Endothelial cell of umbilical vein (primary cell): ENCODE measurements around the gene SF3B1. TPM values are rescaled to one million over a fixed set of nuclear protein-coding genes. Genes with fewer than 3 reads are reported as not detected.
"Not testable (repeated sequence)": the region's sequence is repeated elsewhere in the genome, so short reads cannot be mapped to it uniquely, and the experiment has no call there.

ENCODE experiments used
- BruUV-seq: library from RNA; stranded (reverse); fragments of 400-500 nt; replicated peaks from 2 replicates; lab custom pipeline; 2021; lab: Mats Ljungman, UMichigan
- CTCF ChIA-PET: fragments of 300-600, 350-600 bp; sonication (Branson Sonifier 250); formaldehyde crosslinking; loops from one replicate; lab custom pipeline; 2021; ENCODE audit warnings: antibody characterized with exemption, inconsistent platforms; lab: Charles Lee
- POLR2A ChIA-PET: fragments of 300-600, 350-600 bp; sonication (Branson Sonifier 250); formaldehyde crosslinking; loops from one replicate; lab custom pipeline; 2021; ENCODE audit warnings: antibody characterized with exemption, inconsistent platforms; lab: Charles Lee
- DNase-seq: peaks from one replicate; pipeline ENCODE4 v3.0.0-alpha.2; 2011; ENCODE audit warnings: low read depth, low spot score
- FAIRE-seq: peaks from 2 replicates; lab custom pipeline; 2011; peaks lifted over from hg19 to GRCh38; lab: Jason Lieb, UNC
- H2AFZ ChIP-seq: 2 replicates; pipeline ENCODE4 v1.6.0; 2012; ENCODE audit warnings: low read depth, low read length, control low read depth, inconsistent platforms
- H3K27ac ChIP-seq: 2 replicates; pipeline ENCODE4 v1.5.1; 2011; ENCODE audit warnings: low read depth, mild to moderate bottlenecking, control low read depth, low read length, moderate library complexity; ENCODE audit not compliant: insufficient read depth
- H3K27me3 ChIP-seq, 2 experiments: 2 replicates each; pipeline versions ENCODE4 v1.6.0 to v1.6.1; 2011; ENCODE audit warnings: low read length in 2 of 2, mixed read lengths in 1 of 2; ENCODE audit not compliant: control insufficient read depth in 2 of 2, insufficient read depth in 2 of 2
- H3K36me3 ChIP-seq, 2 experiments: 2 replicates in 1 of 2; 3 replicates in 1 of 2; pipeline ENCODE4 v1.5.1; 2011; ENCODE audit warnings: low read length in 2 of 2, mild to moderate bottlenecking in 1 of 2, moderate library complexity in 1 of 2; ENCODE audit not compliant: control insufficient read depth in 2 of 2, insufficient read depth in 2 of 2; ENCODE audit errors: extremely low read depth in 1 of 2
- H3K4me1 ChIP-seq: 3 replicates; pipeline ENCODE4 v1.5.1; 2011; ENCODE audit warnings: mild to moderate bottlenecking, low read length; ENCODE audit not compliant: control insufficient read depth, insufficient read depth; ENCODE audit errors: extremely low read depth
- H3K4me2 ChIP-seq: 2 replicates; pipeline ENCODE4 v1.6.1; 2011; ENCODE audit warnings: low read length, control low read depth, mixed read lengths; ENCODE audit not compliant: insufficient read depth
- H3K4me3 ChIP-seq, 3 experiments: fragments of 200-600 bp in 1 of 3; sonication (generic), shearing (Covaris generic) in 1 of 3; replicated peaks in 1 of 3; 2 replicates each; pipeline ENCODE4 v1.5.1; 2011 to 2016; ENCODE audit warnings: control low read depth in 3 of 3, low read length in 3 of 3, mild to moderate bottlenecking in 2 of 3, inconsistent platforms in 1 of 3, low read depth in 1 of 3, moderate library complexity in 1 of 3; ENCODE audit not compliant: insufficient read depth in 1 of 3
- H3K79me2 ChIP-seq: 2 replicates; pipeline ENCODE4 v1.6.0; 2012; ENCODE audit warnings: low read length, inconsistent platforms; ENCODE audit not compliant: control insufficient read depth, insufficient read depth
- H3K9ac ChIP-seq: replicated peaks from 2 replicates; pipeline ENCODE3; 2011; ENCODE audit warnings: low read length, control low read depth; ENCODE audit not compliant: insufficient read depth; ENCODE audit errors: extremely low read depth
- H3K9me1 ChIP-seq: replicated peaks from 3 replicates; pipeline ENCODE4 v1.6.0; 2011; ENCODE audit warnings: mild to moderate bottlenecking, low read length; ENCODE audit not compliant: control insufficient read depth, insufficient read depth; ENCODE audit errors: extremely low read depth
- H3K9me3 ChIP-seq: replicated peaks from 2 replicates; pipeline ENCODE4 v1.5.1; 2012; ENCODE audit warnings: low read length, inconsistent platforms; ENCODE audit not compliant: control insufficient read depth, insufficient read depth
- H4K20me1 ChIP-seq: replicated peaks from 2 replicates; pipeline ENCODE3; 2011; ENCODE audit warnings: mild to moderate bottlenecking, low read length; ENCODE audit not compliant: control insufficient read depth, insufficient read depth; ENCODE audit errors: extremely low read depth
- CTCF ChIP-seq, 2 donors: IDR thresholded peaks; 1 replicate in 1 of 2; 2 replicates in 1 of 2; pipeline ENCODE4 v1.5.1; 2011; ENCODE audit warnings: low read length in 2 of 2, mild to moderate bottlenecking in 2 of 2, moderate library complexity in 2 of 2, control low read depth in 1 of 2, inconsistent platforms in 1 of 2, low read depth in 1 of 2; ENCODE audit not compliant: insufficient read depth in 1 of 2; ENCODE audit errors: extremely low read depth in 1 of 2
- EZH2 ChIP-seq: IDR thresholded peaks from 2 replicates; pipeline ENCODE4 v1.6.1; 2012; ENCODE audit warnings: borderline replicate concordance, low read depth, mild to moderate bottlenecking, moderate library complexity, low read length, inconsistent platforms; ENCODE audit not compliant: severe bottlenecking
- FOS ChIP-seq: IDR thresholded peaks from 2 replicates; pipeline ENCODE4 v1.6.1; 2011; ENCODE audit warnings: mild to moderate bottlenecking, low read length, moderate library complexity, borderline replicate concordance; ENCODE audit not compliant: insufficient read depth
- GATA2 ChIP-seq: IDR thresholded peaks from 2 replicates; pipeline ENCODE4 v1.7.0; 2011; ENCODE audit warnings: low read depth, mild to moderate bottlenecking, moderate library complexity, mixed read lengths, low read length; ENCODE audit not compliant: insufficient read length, insufficient read depth
- JUN ChIP-seq: IDR thresholded peaks from 2 replicates; pipeline ENCODE4 v1.6.1; 2011; ENCODE audit warnings: borderline replicate concordance, low read depth; ENCODE audit not compliant: insufficient read length, insufficient read depth
- MAX ChIP-seq: IDR thresholded peaks from 2 replicates; pipeline ENCODE4 v1.6.1; 2011; ENCODE audit not compliant: insufficient read depth, insufficient read length
- MYC ChIP-seq: IDR thresholded peaks from one replicate; pipeline ENCODE4 v1.6.1; 2011; ENCODE audit warnings: mild to moderate bottlenecking, low read depth, low read length
- POLR2A ChIP-seq: IDR thresholded peaks from 2 replicates; pipeline ENCODE4 v1.6.1; 2012; ENCODE audit warnings: low read depth, mild to moderate bottlenecking, control low read depth, low read length
- POLR2AphosphoS5 ChIP-seq: IDR thresholded peaks from 2 replicates; pipeline ENCODE4 v1.6.1; 2012; ENCODE audit warnings: low read depth, mild to moderate bottlenecking, control low read depth, low read length, moderate library complexity; ENCODE audit not compliant: insufficient read depth
- dilution Hi-C: fragments of 300-500 bp; cut with MboI; formaldehyde crosslinking; loops from one replicate; pipeline ENCODE4 v1.15.0; 2019; ENCODE audit warnings: low sequenced_read_pairs; ENCODE audit not compliant: extremely low pct_ligation_motif_present
- intact Hi-C: fragments of 100-400 bp; cut with micrococcal nuclease; formaldehyde crosslinking; loops from one replicate; pipeline ENCODE4 v1.10.0; 2022
- polyA plus RNA-seq, 4 experiments: library from polyadenylated mRNA; depleted of rRNA in 3 of 4; stranded (reverse) in 3 of 4; unstranded in 1 of 4; fragments of >200 nt; gene quantifications; 2 replicates each; pipeline versions ENCODE4 v1.2.1 to v1.2.3, GENCODE V29; 2011 to 2012; ENCODE audit warnings: missing spikeins in 1 of 4
- total RNA-seq: library from RNA; stranded (reverse); gene quantifications from 2 replicates; pipeline ENCODE4 v1.2.3, GENCODE V29; 2021

The SF3B1 gene
- total and polyA plus RNA-seq, 2 donors (not counting 3 experiments of a cell fraction or from before 2014, with no cell fraction given) = 234 to 321 TPM

GRCh38 chr2:197484248-197484647, 49.4 kb upstream of the SF3B1 start:
- H3K9me1 ChIP-seq, BruUV-seq, H3K79me2 ChIP-seq, H3K27ac ChIP-seq, CTCF ChIA-PET, POLR2A ChIA-PET, H3K4me3 ChIP-seq, intact Hi-C loops, H3K9ac ChIP-seq, FAIRE-seq, H3K9me3 ChIP-seq, H3K4me1 ChIP-seq, H4K20me1 ChIP-seq, H3K4me2 ChIP-seq, dilution Hi-C loops, H3K36me3 ChIP-seq, H3K27me3 ChIP-seq, DNase-seq, H2AFZ ChIP-seq: not testable (repeated sequence)

DNA sequence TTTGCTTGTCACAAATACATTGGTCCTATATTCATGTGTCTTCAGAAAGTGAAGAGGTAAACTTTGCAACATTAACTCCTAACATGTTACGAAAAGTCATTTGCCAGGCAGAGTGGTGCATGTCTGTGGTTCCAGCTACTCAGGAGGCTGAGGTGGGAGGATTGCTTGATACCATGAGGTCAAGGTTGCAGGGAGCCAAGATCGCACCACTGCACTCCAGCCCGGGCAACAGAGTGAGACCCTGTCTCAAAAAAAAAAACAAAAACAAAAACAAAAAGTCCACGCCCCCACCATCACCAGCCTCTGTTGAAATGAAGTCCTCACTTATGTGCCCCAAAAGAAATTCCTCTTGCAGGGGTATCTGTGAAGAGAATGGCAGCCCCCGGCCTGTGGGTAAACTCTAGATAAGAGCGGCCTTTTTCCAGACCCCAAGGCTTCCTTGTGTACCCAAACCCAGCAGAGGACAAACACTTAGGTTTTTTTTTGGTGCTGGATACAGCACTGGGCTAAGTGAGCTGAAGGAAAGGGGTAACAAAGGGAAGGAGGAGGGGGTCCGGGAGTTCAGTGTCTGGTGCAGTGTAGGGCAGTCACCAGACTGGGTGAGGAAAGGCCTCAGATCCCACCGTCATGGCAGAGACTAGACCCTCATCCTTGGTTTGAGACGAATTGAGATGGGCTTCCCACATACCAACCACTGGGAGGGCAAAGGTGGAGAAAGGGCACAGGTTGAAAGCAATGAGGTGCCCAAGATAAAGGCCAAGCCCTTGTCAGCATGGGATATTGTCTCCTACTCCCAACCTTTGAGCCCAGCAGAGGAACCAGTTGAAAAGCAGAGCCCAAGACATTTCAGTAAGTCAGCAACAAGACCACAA, 45.6 kb upstream of the SF3B1 start:
- no peak overlapping the region for H2AFZ ChIP-seq
- no TSS peak for BruUV-seq
- CTCF ChIA-PET = no interaction called here
- TF ChIP-seq JUN (no peak), POLR2A (no peak), CTCF (IDR thresholded peaks at IDR 0.05; ENCODE audit: extremely low read depth in 1 of 2, insufficient read depth in 1 of 2, low read depth in 1 of 2, low read length in 2 of 2) (no peak), MYC (no peak), GATA2 (no peak), POLR2AphosphoS5 (no peak), MAX (no peak), FOS (no peak), EZH2 (no peak)
- no peaks in the 10 kb centered on the region for H3K9me1 ChIP-seq
- H3K36me3 ChIP-seq = peaks cover 0 to 1% of the 10 kb centered on the region in 2 experiments
- FAIRE-seq (no peak), DNase-seq (no peak)
- H3K27ac ChIP-seq = no peak overlapping the region
- no peaks in the 10 kb centered on the region for H4K20me1 ChIP-seq
- H3K4me3 ChIP-seq = no peak overlapping the region
- no peaks in the 10 kb centered on the region for H3K4me1 ChIP-seq
- POLR2A ChIA-PET = no interaction called here
- intact Hi-C loops (no loop called here), dilution Hi-C loops (no loop called here)
- no peak overlapping the region for H3K4me2 ChIP-seq
- H3K9ac ChIP-seq = no peak overlapping the region
- no peaks in the 10 kb centered on the region for H3K79me2 ChIP-seq
- no peaks in the 10 kb centered on the region for H3K27me3 ChIP-seq
- H3K9me3 ChIP-seq = peaks cover 2% of the 10 kb centered on the region
